ENCODE results near the gene EME2.

- TF ChIP-seq, protein P1, sequence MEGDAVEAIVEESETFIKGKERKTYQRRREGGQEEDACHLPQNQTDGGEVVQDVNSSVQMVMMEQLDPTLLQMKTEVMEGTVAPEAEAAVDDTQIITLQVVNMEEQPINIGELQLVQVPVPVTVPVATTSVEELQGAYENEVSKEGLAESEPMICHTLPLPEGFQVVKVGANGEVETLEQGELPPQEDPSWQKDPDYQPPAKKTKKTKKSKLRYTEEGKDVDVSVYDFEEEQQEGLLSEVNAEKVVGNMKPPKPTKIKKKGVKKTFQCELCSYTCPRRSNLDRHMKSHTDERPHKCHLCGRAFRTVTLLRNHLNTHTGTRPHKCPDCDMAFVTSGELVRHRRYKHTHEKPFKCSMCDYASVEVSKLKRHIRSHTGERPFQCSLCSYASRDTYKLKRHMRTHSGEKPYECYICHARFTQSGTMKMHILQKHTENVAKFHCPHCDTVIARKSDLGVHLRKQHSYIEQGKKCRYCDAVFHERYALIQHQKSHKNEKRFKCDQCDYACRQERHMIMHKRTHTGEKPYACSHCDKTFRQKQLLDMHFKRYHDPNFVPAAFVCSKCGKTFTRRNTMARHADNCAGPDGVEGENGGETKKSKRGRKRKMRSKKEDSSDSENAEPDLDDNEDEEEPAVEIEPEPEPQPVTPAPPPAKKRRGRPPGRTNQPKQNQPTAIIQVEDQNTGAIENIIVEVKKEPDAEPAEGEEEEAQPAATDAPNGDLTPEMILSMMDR (IDR thresholded peaks at IDR 0.05): no peak
- TF ChIP-seq POLR2A (IDR thresholded peaks at IDR 0.05; ENCODE audit: low read depth) (no peak), EP300 (IDR thresholded peaks at IDR 0.05) (no peak), POLR2AphosphoS5 (IDR thresholded peaks at IDR 0.05) (no peak)
Measured at GRCh38 chr16:1821861-1822611, 49.4 kb downstream of the EME2 start.
